Measurements from ENCODE around the gene PDPR. TPM values are rescaled to one million over a fixed set of nuclear protein-coding genes. Genes with fewer than 3 reads are reported as not detected.
"Not testable (repeated sequence)": the region's sequence is repeated elsewhere in the genome, so short reads cannot be mapped to it uniquely, and the experiment has no call there.

Gene PDPR
- total and polyA plus RNA-seq, 3 donors from 2014 or later, result 28.6 to 56.0 (median 53.6) TPM

DNA sequence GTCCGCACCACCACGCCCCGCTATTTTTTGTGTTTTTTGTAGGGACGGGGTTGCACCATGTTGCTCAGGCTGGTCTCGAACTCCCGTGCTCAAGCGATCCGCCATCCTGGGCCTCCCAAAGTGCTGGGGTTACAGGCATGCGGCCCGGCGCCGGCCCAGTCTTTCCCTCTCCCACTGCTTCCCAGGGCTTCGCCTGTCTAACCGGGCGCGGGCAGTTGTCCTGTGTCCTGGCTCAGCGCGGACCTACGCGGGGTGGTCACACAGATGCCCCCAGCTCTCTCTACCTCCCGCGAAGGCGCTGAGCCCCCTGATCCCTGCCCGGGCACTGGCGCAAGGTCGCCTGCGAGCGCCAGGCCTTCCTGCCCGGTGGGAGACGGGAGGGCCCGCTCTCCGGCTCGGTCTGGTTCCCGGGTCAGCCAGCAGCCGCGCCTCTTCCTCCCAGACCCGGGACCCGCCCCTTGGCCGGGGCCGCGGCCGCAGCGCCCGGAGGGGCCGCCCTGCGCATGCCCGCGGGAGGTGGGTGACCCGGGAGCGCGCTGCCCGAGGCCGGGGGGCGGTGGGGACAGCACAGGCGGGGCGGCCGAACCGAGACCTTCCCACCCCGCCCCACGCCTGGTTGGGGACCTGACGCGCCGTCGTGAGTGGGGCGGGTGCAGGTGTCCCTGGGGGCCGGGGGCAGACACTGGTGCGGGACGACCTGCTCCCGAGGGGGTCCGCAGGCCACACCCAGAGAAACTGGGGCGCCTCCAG is 73.9 kb downstream of the PDPR start:
- H3K4me3 ChIP-seq, result peak overlapping the region; percentile 41 to 63
- intact Hi-C loops (cut with DNase I; ENCODE audit: low total_unique reads); H3K4me1 ChIP-seq; H3K9me3 ChIP-seq; H3K27me3 ChIP-seq; H3K36me3 ChIP-seq (ENCODE audit: low read depth, missing control alignments): not testable (repeated sequence)
- H3K27ac ChIP-seq, result peak overlapping the region in 1 of 2 donors; percentile 39
- DNase-seq, result peak; percentile 46
- WGBS, 2 donors, result 9% methylated on average over 17 of the region's 71 CpGs; no CpG with 5 or more reads in 1 of the 2 donors

DNA sequence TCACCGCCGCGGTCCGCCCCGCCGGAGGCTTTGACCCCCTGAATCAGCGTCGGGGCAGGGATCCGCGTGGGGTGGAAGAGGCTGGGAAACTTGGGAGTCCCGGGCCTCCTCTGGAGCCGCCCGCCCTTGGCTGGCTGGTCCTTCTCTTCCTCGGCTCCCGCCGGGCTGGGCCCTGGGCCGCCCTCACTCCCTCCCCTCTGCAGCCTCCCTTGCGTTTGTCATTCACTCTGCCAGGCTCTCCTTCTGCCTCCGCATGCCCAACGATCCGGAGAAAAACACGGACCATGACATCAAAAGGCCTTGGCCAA is 74.4 kb downstream of the PDPR start:
- H3K4me1 ChIP-seq; H3K27me3 ChIP-seq; intact Hi-C loops (cut with DNase I; ENCODE audit: low total_unique reads); H3K36me3 ChIP-seq (ENCODE audit: low read depth, missing control alignments); H3K9me3 ChIP-seq; DNase-seq: not testable (repeated sequence)
- Histone ChIP-seq H3K4me3 (peak overlapping the region; percentile 41 to 63), H3K27ac (peak overlapping the region in 1 of 2 donors; percentile 39)
- WGBS, 2 donors, result 0% methylated on average over 12 of the region's 22 CpGs; no CpG with 5 or more reads in 1 of the 2 donors

DNA sequence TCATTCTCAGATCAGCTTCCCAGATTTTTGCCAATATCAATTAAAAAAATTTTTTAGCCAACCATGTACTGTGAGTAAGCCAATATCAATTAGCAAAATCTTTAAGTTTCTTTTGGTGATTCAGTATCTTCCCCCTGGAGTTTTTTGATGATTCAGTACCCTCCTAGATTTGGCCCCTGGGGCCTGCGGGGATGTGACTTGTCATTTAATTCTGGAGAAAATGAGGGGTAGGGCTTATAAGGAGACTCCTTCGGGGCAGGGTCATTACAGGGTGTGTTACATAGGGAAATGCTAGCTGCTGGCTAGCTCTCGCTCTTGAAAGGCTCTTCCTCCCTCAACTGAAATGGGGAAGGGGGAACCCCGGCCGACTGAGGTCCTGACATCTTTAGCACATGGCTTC is 76.4 kb downstream of the PDPR start:
- H3K27ac ChIP-seq; H3K4me3 ChIP-seq; H3K9me3 ChIP-seq; H3K27me3 ChIP-seq; DNase-seq; H3K36me3 ChIP-seq (ENCODE audit: low read depth, missing control alignments); intact Hi-C loops (cut with DNase I; ENCODE audit: low total_unique reads); H3K4me1 ChIP-seq: not testable (repeated sequence)
- WGBS, 2 donors, result no CpG with 5 or more reads among the region's 5 CpGs

DNA sequence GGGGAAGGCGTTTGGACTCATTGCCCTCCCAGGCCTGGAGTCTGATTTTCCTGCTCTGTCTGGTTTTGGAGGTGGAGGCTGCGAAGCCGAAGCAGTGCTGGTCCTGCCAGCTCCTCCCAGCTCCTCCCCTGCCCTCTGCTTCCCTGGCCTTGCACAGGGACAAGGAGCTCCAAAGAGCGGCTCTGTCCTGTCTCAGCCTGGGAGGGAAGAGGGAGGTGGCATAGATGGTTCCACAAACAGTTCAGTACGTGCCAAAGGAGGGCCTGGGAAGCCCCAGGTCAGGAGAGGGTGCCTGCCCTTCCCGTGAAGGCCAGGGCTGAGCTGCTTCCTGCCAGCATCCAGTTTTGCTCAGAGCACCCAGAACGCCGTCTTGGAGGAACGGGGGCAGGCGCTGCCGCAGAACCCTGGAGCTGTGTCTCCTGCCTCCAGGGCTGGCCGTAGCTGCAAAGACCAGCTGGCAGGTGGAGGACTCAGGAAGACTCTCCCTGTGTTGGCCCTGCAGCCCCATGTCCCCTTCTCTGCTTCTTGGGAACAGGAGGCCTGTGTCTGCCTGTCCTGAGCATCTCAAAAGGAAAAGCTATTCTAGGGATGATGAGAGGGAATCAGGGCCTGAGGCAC is 82.7 kb downstream of the PDPR start:
- H3K4me3 ChIP-seq; H3K27me3 ChIP-seq; intact Hi-C loops (cut with DNase I; ENCODE audit: low total_unique reads); H3K9me3 ChIP-seq; H3K36me3 ChIP-seq (ENCODE audit: low read depth, missing control alignments); H3K27ac ChIP-seq: not testable (repeated sequence)
- H3K4me1 ChIP-seq, result peaks cover 16% of the 10 kb centered on the region
- WGBS, 2 donors, result 51% methylated on average over 9 of the region's 12 CpGs; no CpG with 5 or more reads in 1 of the 2 donors
- peak; percentile 36 for DNase-seq

DNA sequence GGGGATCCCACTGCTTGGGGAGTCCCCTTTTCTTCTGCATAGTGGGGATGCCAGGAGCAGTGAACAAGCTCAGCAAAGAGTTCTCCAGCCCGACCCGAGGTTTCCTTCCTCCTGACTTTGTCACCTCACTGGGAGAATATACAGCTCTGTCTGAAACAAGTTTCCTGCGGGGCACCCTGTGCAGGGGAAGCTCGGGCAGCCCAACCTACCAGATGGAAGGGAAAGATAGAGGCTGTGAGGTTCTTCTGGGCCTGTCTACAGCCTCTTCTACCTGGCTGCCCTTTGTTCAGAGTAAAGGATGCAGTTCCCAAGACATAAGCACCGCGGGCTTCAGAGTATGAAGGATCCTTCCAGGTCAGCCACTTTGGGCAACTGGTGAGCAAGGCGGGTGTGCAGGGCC is 83.5 kb downstream of the PDPR start:
- DNase-seq; H3K9me3 ChIP-seq; H3K27me3 ChIP-seq; H3K36me3 ChIP-seq (ENCODE audit: low read depth, missing control alignments); H3K4me3 ChIP-seq; H3K27ac ChIP-seq; intact Hi-C loops (cut with DNase I; ENCODE audit: low total_unique reads): not testable (repeated sequence)
- 74 to 77% methylated on average over 5 to 6 of the region's 7 CpGs for WGBS, 2 donors
- H3K4me1 ChIP-seq, result peaks cover 16% of the 10 kb centered on the region

DNA sequence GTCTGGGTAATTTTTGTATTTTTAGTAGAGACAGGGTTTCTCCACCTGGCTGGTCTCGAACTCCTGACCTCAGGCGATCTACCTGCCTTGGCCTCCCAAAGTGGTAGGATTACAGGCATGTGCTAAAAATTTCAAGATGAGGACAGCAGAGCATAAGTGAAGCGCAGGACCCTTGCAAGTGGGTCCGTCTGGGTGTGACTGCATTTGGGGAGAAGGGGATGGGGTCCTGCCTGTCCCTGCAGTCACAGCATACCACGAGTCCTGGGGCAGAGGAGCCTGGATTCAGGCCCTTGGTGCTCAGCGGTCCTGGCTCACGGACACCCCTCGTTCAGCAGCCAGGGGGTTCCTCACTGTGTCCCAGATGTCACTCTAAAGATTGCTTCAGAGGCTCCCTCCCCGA is 84.1 kb downstream of the PDPR start:
- DNase-seq; H3K27ac ChIP-seq; H3K36me3 ChIP-seq (ENCODE audit: low read depth, missing control alignments); H3K9me3 ChIP-seq; intact Hi-C loops (cut with DNase I; ENCODE audit: low total_unique reads); H3K27me3 ChIP-seq; H3K4me3 ChIP-seq: not testable (repeated sequence)
- peaks cover 16% of the 10 kb centered on the region for H3K4me1 ChIP-seq
- 69 to 83% methylated on average over 9 of the region's 9 CpGs for WGBS, 2 donors

DNA sequence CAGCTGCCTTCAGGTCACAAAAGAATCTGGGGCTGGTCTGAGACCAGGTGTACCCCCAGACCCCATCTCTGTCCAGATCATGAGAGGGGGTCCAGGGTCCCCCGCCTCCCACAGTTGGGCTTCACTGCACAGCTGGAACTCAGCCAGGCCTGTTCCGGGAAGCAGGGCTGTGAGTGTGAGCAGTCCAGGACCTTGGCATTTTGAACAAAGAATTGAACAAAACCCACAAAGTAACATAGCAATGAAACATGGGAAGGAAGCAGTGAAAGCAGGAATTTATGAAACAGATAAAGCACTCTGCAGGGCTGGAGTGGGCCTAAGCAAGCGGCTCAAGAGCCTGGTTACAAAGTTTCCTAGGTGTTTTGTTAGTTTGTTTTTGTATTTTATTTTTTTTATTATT is 84.5 kb downstream of the PDPR start:
- H3K27ac ChIP-seq, result peak overlapping the region in 1 of 2 donors; percentile 17
- H3K36me3 ChIP-seq (ENCODE audit: low read depth, missing control alignments); H3K4me3 ChIP-seq; intact Hi-C loops (cut with DNase I; ENCODE audit: low total_unique reads); H3K9me3 ChIP-seq; H3K27me3 ChIP-seq: not testable (repeated sequence)
- H3K4me1 ChIP-seq, result peaks cover 16% of the 10 kb centered on the region
- DNase-seq, result peak; percentile 33
- 28 to 30% methylated on average over 3 of the region's 3 CpGs for WGBS, 2 donors

DNA sequence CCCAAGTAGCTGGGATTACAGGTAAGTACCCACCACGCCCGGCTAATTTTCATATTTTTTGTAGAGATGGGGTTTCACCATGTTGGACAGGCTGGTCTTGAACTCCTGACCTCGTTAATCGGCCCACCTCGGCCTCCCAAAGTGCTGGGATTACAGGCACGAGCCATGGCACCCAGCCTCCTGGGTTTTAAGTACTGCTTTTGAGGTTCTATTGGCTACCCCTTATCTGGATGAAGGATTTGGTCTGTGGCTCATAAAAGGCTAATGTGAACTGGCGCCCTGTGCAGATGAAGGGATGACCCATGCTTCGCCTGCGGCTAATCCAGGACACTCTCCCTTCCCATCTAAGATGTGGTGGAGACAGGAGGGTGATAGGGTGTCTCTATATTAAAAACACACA is 85.0 kb downstream of the PDPR start:
- H3K4me3 ChIP-seq; DNase-seq; H3K27me3 ChIP-seq; H3K36me3 ChIP-seq (ENCODE audit: low read depth, missing control alignments); H3K9me3 ChIP-seq; intact Hi-C loops (cut with DNase I; ENCODE audit: low total_unique reads): not testable (repeated sequence)
- Histone ChIP-seq H3K4me1 (peaks cover 16% of the 10 kb centered on the region), H3K27ac (peak overlapping the region in 1 of 2 donors; percentile 17)
- 68 to 78% methylated on average over 9 of the region's 9 CpGs for WGBS, 2 donors

DNA sequence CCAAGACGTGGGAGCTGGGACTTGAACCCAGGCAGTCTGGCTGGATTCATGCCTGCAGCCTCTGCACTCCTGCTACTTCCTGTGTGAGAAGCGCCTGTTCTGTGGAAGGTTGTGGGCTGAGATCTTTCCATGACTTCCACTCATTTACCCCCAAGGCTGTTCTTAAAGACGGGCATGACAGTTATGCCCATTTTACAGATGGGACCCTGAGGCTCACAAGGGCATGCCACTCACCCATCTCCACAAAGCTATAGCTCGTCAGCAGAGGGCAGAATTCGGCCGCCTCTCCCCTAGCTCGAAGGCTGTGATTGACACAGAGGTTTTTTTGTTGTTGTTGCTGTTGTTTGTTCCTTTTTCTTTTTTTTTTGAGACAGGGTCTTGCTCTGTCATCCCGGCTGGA is 85.9 kb downstream of the PDPR start:
- H3K4me1 ChIP-seq, result peaks cover 16% of the 10 kb centered on the region
- WGBS, 2 donors, result 82 to 85% methylated on average over 8 of the region's 8 CpGs
- H3K4me3 ChIP-seq; H3K9me3 ChIP-seq; DNase-seq; H3K36me3 ChIP-seq (ENCODE audit: low read depth, missing control alignments); H3K27ac ChIP-seq; H3K27me3 ChIP-seq; intact Hi-C loops (cut with DNase I; ENCODE audit: low total_unique reads): not testable (repeated sequence)

DNA sequence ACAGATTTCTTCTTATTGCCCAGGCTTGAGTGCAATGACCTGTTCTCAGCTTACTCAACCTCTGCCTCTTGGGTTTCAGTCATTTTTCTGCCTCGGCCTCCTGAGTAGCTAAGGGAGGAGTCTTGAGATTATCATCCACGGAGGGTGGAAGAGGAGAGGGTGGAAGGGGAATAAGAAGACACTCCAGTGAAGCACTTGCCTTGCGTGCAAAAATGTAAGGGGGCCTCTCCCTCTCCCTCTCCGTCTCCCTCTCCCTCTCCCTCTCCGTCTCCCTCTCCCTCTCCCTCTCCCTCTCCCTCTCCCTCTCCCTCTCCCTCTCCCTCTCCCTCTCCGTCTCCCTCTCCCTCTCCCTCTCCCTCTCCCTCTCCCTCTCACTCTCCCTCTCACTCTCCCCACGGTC is 89.4 kb downstream of the PDPR start:
- DNase-seq; H3K4me1 ChIP-seq; intact Hi-C loops (cut with DNase I; ENCODE audit: low total_unique reads); H3K36me3 ChIP-seq (ENCODE audit: low read depth, missing control alignments); H3K9me3 ChIP-seq; H3K27me3 ChIP-seq; H3K4me3 ChIP-seq; H3K27ac ChIP-seq: not testable (repeated sequence)
- WGBS, 2 donors, result 73 to 76% methylated on average over 4 to 6 of the region's 7 CpGs

DNA sequence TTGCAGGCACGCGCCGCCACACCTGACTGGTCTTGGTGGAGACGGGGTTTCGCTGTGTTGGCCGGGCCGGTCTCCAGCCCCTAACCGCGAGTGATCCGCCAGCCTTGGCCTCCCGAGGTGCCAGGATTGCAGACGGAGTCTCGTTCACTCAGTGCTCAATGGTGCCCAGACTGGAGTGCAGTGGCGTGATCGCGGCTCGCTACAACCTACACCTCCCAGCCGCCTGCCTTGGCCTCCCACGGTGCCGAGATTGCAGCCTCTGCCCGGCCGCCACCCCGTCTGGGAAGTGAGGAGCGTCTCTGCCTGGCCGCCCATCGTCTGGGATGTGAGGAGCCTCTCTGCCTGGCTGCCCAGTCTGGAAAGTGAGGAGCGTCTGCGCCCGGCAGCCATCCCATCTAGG is 89.9 kb downstream of the PDPR start:
- H3K4me1 ChIP-seq; DNase-seq; H3K27me3 ChIP-seq; intact Hi-C loops (cut with DNase I; ENCODE audit: low total_unique reads); H3K9me3 ChIP-seq; H3K36me3 ChIP-seq (ENCODE audit: low read depth, missing control alignments); H3K4me3 ChIP-seq; H3K27ac ChIP-seq: not testable (repeated sequence)
- WGBS, 2 donors, result 95% methylated on average over 19 of the region's 29 CpGs; no CpG with 5 or more reads in 1 of the 2 donors

DNA sequence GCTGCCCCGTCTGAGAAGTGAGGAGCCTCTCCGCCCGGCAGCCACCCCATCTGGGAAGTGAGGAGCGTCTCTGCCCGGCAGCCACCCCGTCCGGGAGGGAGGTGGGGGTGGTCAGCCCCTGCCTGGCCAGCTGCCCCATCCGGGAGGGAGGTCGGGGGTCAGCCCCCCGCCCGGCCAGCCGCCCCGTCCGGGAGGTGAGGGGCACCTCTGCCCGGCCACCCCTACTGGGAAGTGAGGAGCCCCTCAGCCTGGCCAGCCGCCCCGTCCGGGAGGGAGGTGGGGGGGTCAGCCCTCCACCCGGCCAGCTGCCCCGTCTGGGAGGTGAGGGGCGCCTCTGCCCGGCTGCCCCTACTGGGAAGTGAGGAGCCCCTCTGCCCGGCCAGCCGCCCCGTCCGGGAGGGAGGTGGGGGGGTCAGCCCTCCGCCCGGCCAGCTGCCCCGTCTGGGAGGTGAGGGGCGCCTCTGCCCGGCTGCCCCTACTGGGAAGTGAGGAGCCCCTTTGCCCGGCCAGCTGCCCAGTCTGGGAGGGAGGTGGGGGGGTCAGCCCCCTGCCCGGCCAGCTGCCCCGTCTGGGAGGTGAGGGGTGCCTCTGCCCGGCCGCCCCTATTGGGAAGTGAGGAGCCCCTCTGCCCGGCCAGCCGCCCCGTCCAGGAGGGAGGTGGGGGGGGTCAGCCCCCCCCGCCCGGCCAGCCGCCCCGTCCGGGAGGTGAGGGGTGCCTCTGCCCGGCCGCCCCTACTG is 90.7 kb downstream of the PDPR start:
- DNase-seq, H3K4me1 ChIP-seq: not testable (repeated sequence)

More for the DNA sequence above, 90.7 kb downstream of the PDPR start:
- H3K27me3 ChIP-seq; H3K4me3 ChIP-seq; H3K27ac ChIP-seq; H3K36me3 ChIP-seq (ENCODE audit: low read depth, missing control alignments); H3K9me3 ChIP-seq; intact Hi-C loops (cut with DNase I; ENCODE audit: low total_unique reads): not testable (repeated sequence)
- 93% methylated on average over 24 of the region's 46 CpGs; no CpG with 5 or more reads in 1 of the 2 donors for WGBS, 2 donors
